DMS 273 (cell line): Measurements from ENCODE around the gene SIVA1.
A peak's percentile ranks its signal among the peaks of the same experiment; 100 is the strongest.

Experiments
- DNase-seq: peaks from one replicate; lab custom pipeline; 2025; ENCODE audit not compliant: unreplicated experiment; lab: John Stamatoyannopoulos, UW

Gene SIVA1, protein sequence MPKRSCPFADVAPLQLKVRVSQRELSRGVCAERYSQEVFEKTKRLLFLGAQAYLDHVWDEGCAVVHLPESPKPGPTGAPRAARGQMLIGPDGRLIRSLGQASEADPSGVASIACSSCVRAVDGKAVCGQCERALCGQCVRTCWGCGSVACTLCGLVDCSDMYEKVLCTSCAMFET

DNA sequence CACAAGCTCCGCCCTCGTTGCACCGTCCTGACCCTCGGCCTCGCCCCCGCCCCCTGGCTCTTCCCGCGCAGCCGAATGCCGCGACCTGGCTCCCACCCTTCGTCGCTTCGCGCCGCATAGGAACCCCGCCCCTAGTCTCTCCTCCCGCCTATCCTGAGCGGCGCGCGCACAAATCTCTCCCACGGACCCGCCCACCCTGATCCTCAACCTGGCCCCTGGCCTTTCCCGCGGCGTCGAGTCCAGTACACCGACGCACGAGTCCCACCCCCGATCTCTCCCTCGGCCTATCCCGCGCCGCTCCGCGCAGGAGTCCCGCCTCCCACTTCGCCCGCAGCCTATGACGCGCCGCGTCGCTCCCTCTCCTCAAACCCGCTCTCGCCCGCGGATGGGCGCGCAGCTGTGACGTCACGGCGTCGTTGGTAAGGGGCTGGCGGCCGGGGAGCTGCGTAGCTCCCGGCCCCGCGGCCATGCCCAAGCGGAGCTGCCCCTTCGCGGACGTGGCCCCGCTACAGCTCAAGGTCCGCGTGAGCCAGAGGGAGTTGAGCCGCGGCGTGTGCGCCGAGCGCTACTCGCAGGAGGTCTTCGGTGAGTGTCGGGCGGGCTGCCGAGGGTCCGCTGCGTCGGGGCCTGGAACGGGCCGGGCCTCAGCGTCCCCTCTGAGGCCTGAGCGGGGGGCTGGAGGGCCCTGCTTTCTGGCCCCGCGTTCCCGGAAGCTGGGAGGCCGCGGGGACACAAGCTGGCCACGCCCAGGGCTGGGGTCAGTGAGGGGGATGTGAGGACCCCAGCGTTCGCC, at the start of gene SIVA1:
SIVA1 (plus strand) TSS at position 413 of the 793 bp plus-strand sequence; CDS start at position 468, 55 bp downstream.
- peak; percentile 100 for DNase-seq

GRCh38 chr14:104703269-104703668, 49.7 kb upstream of the SIVA1 start:
- DNase-seq = no peak

- DNase-seq = no peak
Measured at GRCh38 chr14:104704252-104704651, 48.7 kb upstream of the SIVA1 start.

- DNase-seq = peak; percentile 40
Measured at GRCh38 chr14:104705340-104706047, 47.5 kb upstream of the SIVA1 start.

GRCh38 chr14:104706733-104707607, 46.0 kb upstream of the SIVA1 start:
- DNase-seq = peak; percentile 69

- DNase-seq = peak; percentile 54
Measured at GRCh38 chr14:104707608-104708595, 45.0 kb upstream of the SIVA1 start.

DNA sequence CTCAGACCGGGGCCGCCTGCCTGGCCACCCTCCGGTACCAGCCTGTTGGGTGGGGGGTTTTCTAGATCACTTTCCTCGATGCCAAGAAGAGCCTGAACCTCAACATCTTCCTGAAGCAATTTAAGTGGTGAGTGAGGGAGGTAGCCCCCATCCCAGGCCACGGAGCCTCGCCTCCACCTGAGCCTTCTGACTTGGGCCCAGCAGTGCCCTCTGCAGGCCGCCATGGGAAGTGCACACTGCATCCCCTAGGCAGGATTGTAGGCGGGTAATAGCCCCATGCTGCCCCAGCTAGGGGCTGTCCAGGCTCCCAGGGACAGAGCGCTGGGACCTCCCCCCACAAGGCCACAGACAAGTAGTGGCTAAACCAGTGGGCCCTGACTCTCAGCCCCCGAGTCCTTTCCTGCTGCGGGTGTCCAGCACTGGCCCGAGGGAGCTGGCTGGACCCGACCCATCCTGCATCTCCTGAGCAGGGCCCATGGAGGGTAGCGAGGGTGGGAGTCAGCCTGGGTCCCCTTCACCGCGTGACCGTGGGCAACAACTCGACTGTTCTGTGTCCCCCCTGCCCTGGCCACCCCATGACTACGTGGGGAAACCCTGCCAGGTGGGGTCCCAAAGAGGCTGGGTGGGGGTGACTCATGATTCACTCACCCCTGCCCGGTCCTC, 44.2 kb upstream of the SIVA1 start:
- DNase-seq = peak; percentile 89

DNA sequence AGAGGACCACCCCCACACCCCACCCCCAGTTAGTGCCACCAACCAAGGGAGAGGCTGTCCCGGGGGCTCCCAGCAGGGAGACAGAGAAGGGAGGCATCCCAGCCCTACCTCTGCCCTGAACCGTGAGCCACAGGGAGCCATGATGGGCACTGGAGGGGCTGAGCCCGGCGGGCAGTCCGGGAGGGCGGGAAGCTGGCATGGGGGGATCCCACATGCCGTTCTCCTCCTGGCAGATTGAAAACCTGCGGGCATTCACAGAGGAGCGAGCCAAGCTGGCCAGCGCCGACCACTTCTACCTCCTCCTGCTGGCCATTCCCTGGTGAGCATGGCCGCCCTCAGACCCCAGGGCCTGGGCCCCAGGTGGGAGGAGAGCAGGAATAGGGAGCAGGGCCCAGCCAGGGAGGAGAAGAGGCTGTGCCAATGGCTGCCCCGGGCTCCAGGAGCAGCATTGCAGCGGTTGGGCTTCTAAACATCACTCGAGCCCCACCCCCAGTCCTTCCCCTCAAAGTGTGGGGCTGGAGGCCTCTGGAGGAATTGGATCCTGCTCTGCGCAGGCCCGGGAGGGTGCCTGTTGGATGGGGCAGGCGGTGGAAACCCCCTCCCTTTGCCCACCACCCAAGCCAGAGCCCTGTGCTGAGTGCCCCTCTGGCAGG, 43.4 kb upstream of the SIVA1 start:
- DNase-seq = no peak

GRCh38 chr14:104710071-104710735, 42.7 kb upstream of the SIVA1 start:
- no peak for DNase-seq

DNA sequence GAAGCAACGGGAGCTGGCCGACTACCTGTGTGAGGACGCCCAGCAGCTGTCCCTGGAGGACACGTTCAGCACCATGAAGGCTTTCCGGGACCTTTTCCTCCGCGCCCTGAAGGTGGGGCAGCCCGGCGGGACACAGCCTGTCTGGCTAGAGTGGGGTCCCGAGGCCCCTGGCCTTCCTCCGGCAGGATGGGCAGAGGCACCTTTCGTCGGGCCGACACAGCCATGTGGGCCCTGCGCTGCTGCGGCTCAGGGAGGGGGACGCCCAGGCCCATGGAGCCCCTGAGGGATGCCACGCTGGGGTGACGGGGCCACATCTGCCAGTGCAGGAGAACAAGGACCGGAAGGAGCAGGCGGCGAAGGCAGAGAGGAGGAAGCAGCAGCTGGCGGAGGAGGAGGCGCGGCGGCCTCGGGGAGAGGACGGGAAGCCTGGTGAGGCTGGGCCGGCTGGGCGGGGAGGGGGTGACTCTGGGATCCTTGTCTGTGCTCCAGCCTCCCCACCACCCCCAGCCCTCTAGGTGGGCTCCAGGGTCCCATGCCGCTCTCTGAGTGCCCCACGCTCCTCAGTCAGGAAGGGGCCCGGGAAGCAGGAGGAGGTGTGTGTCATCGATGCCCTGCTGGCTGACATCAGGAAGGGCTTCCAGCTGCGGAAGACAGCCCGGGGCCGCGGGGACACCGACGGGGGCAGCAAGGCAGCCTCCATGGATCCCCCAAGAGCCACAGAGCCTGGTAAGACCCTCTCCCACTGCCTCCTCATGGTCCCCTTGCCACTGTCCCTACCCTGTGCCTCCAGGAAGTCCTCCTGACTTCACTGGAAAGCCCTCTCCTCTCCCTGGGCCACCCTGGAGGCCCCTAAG, 39.8 kb upstream of the SIVA1 start:
- no peak for DNase-seq

DNA sequence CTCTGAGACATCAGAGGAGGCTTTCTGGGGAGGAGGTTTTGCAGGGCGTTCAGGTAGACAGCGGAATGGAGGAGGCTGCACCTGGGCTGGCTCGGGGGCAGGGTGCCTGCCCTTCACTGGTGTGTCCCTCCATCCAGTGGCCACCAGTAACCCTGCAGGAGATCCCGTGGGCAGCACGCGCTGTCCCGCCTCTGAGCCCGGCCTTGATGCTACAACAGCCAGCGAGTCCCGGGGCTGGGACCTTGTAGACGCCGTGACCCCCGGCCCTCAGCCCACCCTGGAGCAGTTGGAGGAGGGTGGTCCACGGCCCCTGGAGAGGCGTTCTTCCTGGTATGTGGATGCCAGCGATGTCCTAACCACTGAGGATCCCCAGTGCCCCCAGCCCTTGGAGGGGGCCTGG, 38.9 kb upstream of the SIVA1 start:
- no peak for DNase-seq

DNA sequence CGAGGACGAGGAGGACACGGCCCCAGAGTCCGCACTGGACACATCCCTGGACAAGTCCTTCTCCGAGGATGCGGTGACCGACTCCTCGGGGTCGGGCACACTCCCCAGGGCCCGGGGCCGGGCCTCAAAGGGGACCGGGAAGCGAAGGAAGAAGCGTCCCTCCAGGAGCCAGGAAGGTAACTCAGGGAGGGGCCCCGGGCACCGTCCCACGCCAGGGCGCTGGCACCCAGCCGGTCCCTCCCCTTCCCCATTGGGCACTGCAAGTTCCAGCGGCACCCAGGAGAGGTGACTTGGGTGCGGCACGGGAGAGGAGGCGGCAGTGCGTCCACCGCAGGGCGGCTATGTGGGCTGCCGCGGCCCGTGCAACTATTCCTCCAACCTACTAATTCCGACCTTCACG, 38.3 kb upstream of the SIVA1 start:
- no peak for DNase-seq

- DNase-seq = no peak
Measured at GRCh38 chr14:104715416-104715815, 37.5 kb upstream of the SIVA1 start.

DNA sequence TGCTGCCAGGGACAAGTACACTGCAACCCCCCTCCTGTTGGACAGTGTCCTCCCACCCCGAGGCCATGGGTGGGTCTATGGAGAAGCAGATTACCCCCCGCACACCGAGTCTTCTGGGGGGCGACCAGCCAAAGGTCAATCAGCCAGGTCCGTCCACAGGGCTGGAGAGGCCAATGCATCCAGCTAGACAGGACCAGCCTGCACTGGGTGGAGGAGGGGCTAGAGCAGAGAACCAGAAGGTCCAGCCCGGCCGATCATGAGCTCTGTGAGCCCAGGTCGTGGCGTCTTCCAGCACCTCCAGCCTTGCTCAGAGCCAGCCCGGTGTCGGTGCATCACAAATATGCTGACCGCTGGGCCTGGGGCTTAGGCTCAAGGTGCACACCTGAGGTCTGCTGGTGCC, 37.1 kb upstream of the SIVA1 start:
- no peak for DNase-seq

GRCh38 chr14:104717137-104717536, 35.8 kb upstream of the SIVA1 start:
- no peak for DNase-seq

DNA sequence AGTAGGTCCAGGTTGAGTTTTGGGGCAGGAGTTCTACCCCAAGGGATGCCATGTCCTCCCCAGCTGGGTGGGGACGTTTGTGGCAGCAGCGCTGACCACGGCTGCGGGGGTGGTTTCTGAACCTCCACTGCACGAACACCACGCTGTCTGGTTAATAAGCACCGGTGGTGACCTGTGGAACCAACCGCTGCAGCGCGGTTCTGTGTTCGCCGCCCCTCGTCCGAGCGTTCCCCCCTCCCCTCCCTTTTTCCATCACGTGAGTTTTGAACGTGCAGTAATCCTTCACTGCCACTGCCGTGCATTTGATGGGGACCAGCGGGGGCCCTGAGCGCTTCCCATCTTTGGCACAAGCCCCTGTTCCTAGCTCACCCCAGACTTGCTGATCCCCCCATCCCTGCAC, 35.3 kb upstream of the SIVA1 start:
- no peak for DNase-seq

DNA sequence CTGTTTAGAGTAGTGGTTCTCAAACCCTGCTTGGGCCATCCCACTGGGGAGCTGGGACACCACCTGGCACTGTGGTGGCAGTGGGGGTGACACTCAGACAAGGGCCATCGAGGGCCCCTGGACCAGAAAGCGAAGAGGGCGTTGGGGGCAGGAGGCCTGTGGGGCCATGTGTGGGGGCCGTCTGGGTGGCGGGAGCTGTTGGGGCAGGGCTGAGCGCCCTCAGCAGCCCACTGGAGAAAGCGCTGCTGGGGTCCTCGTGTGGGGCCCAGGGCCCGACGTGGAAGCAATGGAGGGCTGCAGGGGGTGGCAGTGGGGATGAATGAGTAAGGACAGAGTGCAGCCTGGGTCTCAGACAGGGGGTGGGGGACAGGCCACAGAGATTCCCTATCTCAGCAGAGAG, 34.8 kb upstream of the SIVA1 start:
- no peak for DNase-seq
